H1 (cell line): ENCODE results near the gene WDR1. TPM values are rescaled to one million over a fixed set of nuclear protein-coding genes. Genes with fewer than 3 reads are reported as not detected.
A peak's percentile ranks its signal among the peaks of the same experiment; 100 is the strongest.

ENCODE experiments used
- ATF2 ChIP-seq: IDR thresholded peaks from 2 replicates; pipeline ENCODE4 v1.6.1; 2012; ENCODE audit warnings: low read length, inconsistent platforms
- ATF3 ChIP-seq: IDR thresholded peaks from 2 replicates; pipeline ENCODE4 v1.6.1; 2011; ENCODE audit warnings: low read depth, mild to moderate bottlenecking, low read length; ENCODE audit not compliant: insufficient read depth
- BACH1 ChIP-seq: IDR thresholded peaks from 2 replicates; pipeline ENCODE4 v1.6.1; 2012; ENCODE audit warnings: low read length, improper control_type of control experiment
- BCL11A ChIP-seq, 2 experiments: IDR thresholded peaks; one replicate each; pipeline ENCODE4 v1.6.1; 2011; ENCODE audit warnings: low read depth in 2 of 2, low read length in 2 of 2, mild to moderate bottlenecking in 2 of 2
- CREB1 ChIP-seq: IDR thresholded peaks from 2 replicates; pipeline ENCODE4 v1.6.1; 2012; ENCODE audit warnings: inconsistent platforms
- EZH2 ChIP-seq: fragments of 200-600 bp; sonication (generic); IDR thresholded peaks from 2 replicates; pipeline ENCODE4 v1.7.1; 2012; ENCODE audit warnings: low read depth, mild to moderate bottlenecking, moderate library complexity, low read length, inconsistent platforms; ENCODE audit not compliant: severe bottlenecking
- GTF2F1 ChIP-seq: IDR thresholded peaks from 2 replicates; pipeline ENCODE4 v1.6.1; 2012; ENCODE audit warnings: low read depth, low read length, improper control_type of control experiment, borderline replicate concordance
- JUND ChIP-seq: IDR thresholded peaks from 2 replicates; pipeline ENCODE4 v1.6.1; 2011; ENCODE audit warnings: mild to moderate bottlenecking, improper control_type of control experiment, low read length
- MAFK ChIP-seq: IDR thresholded peaks from 2 replicates; pipeline ENCODE4 v1.6.1; 2012; ENCODE audit warnings: low read depth, mild to moderate bottlenecking, improper control_type of control experiment, low read length
- NANOG ChIP-seq: IDR thresholded peaks from 2 replicates; pipeline ENCODE4 v1.6.1; 2011; ENCODE audit warnings: low read length, low read depth, mild to moderate bottlenecking, inconsistent platforms; ENCODE audit not compliant: insufficient read depth, poor library complexity, severe bottlenecking
- POLR2AphosphoS5 ChIP-seq: IDR thresholded peaks from 2 replicates; pipeline ENCODE4 v1.6.1; 2011; ENCODE audit warnings: low read depth, low read length
- POU5F1 ChIP-seq: IDR thresholded peaks from 2 replicates; pipeline ENCODE4 v1.6.1; 2011; ENCODE audit warnings: low read depth, mild to moderate bottlenecking, low read length, moderate library complexity
- RAD21 ChIP-seq, 2 experiments: IDR thresholded peaks in 1 of 2; conservative IDR thresholded peaks in 1 of 2; 2 replicates each; pipeline ENCODE4 v1.6.1; 2011; ENCODE audit warnings: low read depth in 2 of 2, low read length in 2 of 2, improper control_type of control experiment in 1 of 2, inconsistent platforms in 1 of 2, mild to moderate bottlenecking in 1 of 2, moderate library complexity in 1 of 2
- RBBP5 ChIP-seq: IDR thresholded peaks from 2 replicates; pipeline ENCODE4 v1.7.1; 2012; ENCODE audit warnings: low read depth, mild to moderate bottlenecking, inconsistent platforms, low read length, moderate library complexity, borderline replicate concordance
- SIN3A ChIP-seq, 2 experiments: IDR thresholded peaks in 1 of 2; conservative IDR thresholded peaks in 1 of 2; 2 replicates each; pipeline ENCODE4 v1.6.1; 2011 to 2012; ENCODE audit warnings: low read length in 2 of 2, improper control_type of control experiment in 1 of 2, low read depth in 1 of 2, mild to moderate bottlenecking in 1 of 2
- SIRT6 ChIP-seq: IDR thresholded peaks from one replicate; pipeline ENCODE4 v1.7.1; 2012; ENCODE audit warnings: low read length, inconsistent platforms
- SP1 ChIP-seq: IDR thresholded peaks from 2 replicates; pipeline ENCODE4 v1.6.1; 2011; ENCODE audit warnings: low read depth, low read length
- SUZ12 ChIP-seq: fragments of 200-600 bp; sonication (generic); IDR thresholded peaks from 2 replicates; pipeline ENCODE4 v1.6.1; 2012; ENCODE audit warnings: mild to moderate bottlenecking, inconsistent platforms, low read length, moderate library complexity, mixed read lengths
- TAF1 ChIP-seq: IDR thresholded peaks from 2 replicates; pipeline ENCODE4 v1.6.1; 2011; ENCODE audit warnings: mild to moderate bottlenecking, low read depth, low read length
- TCF12 ChIP-seq: IDR thresholded peaks from 2 replicates; pipeline ENCODE4 v1.6.1; 2011; ENCODE audit warnings: low read depth, mild to moderate bottlenecking, low read length
- USF2 ChIP-seq: IDR thresholded peaks from 2 replicates; pipeline ENCODE4 v1.6.1; 2011; ENCODE audit warnings: low read length, improper control_type of control experiment
- polyA plus RNA-seq, 7 experiments: library from polyadenylated mRNA; depleted of rRNA in 3 of 7; stranded (reverse) in 5 of 7; unstranded in 2 of 7; fragments of >200 nt in 5 of 7; fragments of 200-250 nt in 2 of 7; gene quantifications; 1 replicate in 5 of 7; 2 replicates in 1 of 7; 4 replicates in 1 of 7; pipeline versions ENCODE4 v1.2.1 to v1.2.3, GENCODE V29; 2011 to 2013; ENCODE audit warnings: missing spikeins in 2 of 7, mixed read lengths in 2 of 7
- total RNA-seq: library from RNA; stranded (reverse); fragmentation: NEBNext Ultra II Directional; extraction: Animal tissue kit (Norgen Biotek cat#: 25700); gene quantifications from 2 replicates; pipeline ENCODE4 v1.2.1, GENCODE V29; 2021

Gene WDR1
- total and polyA plus RNA-seq, 2 of the 8 experiments (the other 6 are each of a cell fraction or from before 2014, with no cell fraction given): 315 to 377 TPM

- TF ChIP-seq EZH2 (no peak), POLR2AphosphoS5 (peak; percentile 69), GTF2F1 (no peak), MAFK (no peak), SIRT6 (no peak), ATF2 (0 out of 2 replicates have a peak, but pooled peaks have one; percentile 35), POU5F1 (no peak), CREB1 (no peak), RAD21 (IDR thresholded peaks at IDR 0.05 in 1 of 2, conservative IDR thresholded peaks at IDR 0.05 in 1 of 2; ENCODE audit: low read depth in 2 of 2, low read length in 2 of 2) (no peak), SUZ12 (no peak), RBBP5 (0 out of 2 replicates have a peak, but pooled peaks have one; percentile 3), JUND (no peak), BACH1 (no peak), TCF12 (no peak), USF2 (no peak), SP1 (no peak), SIN3A (conservative IDR thresholded peaks at IDR 0.05 in 1 of 2, IDR thresholded peaks at IDR 0.05 in 1 of 2; ENCODE audit: low read depth in 1 of 2, low read length in 2 of 2) (peak in 1 of 2 experiments; percentile 33; a peak in 1 of 4 replicates), ATF3 (no peak), TAF1 (peak; percentile 52; the same call in 1 of the 2 replicates), NANOG (no peak), BCL11A (IDR thresholded peaks at IDR 0.05; ENCODE audit: low read depth in 2 of 2, low read length in 2 of 2) (no peak)
Measured at GRCh38 chr4:10115797-10116568, 616 bp downstream of the WDR1 start (continued).
